C1 segment of cervical spinal cord (tissue), 14 donors: Measurements from ENCODE around the gene YWHAH.

ENCODE experiments used
- DNase-seq, 14 donors: peaks; one replicate each; lab custom pipeline; 2025; lab: John Stamatoyannopoulos, UW

YWHAH gene

DNA sequence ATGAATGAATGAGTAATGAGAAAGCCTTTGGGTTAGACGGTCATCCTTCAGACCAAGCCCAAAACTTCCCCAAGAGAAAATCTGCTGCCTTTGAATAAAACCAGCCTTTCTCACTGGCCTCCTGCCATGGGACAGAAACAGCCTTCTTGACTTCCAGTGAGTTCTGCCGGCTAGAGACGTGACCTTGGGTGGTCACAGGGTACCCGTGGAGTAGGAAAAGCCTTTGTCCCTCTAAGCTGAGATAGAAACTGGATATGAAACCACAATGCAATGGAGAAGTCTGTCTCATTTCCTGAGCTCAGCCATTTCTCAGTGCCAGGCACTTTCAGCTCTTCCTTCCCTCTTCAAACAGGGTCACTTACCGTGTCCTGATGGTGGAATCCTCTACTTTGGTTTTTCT is 21.2 kb upstream of the YWHAH start:
- peak in 5 of 14 donors; percentile 23 to 59 (median 43) for DNase-seq

DNA sequence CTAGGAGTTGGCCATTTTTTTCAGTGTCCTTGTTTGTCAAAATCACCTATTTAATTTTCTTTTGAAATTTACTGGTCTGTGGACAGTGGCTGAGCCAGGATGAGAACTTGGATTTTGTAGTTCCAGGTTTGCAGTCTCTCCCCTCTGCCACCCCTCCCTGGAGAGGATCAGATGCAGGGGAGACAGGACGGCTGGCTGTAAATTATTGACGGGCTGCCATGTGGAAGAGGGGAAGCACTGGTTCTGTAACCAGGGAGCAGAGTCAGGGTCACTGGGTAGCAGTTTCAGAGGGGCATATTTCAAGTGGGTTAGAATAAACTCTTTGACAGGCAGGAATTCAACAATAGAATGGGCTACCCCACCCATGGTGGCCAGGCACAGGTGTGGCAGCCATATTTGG is 20.6 kb upstream of the YWHAH start:
- no peak for DNase-seq

- DNase-seq: no peak
Measured at GRCh38 chr22:31925056-31925455, 19.3 kb upstream of the YWHAH start.

GRCh38 chr22:31926024-31926423 is 18.3 kb upstream of the YWHAH start:
- DNase-seq: no peak

GRCh38 chr22:31926969-31927368 is 17.4 kb upstream of the YWHAH start:
- peak in 3 of 14 donors; percentile 12 to 93 (median 32) for DNase-seq

DNA sequence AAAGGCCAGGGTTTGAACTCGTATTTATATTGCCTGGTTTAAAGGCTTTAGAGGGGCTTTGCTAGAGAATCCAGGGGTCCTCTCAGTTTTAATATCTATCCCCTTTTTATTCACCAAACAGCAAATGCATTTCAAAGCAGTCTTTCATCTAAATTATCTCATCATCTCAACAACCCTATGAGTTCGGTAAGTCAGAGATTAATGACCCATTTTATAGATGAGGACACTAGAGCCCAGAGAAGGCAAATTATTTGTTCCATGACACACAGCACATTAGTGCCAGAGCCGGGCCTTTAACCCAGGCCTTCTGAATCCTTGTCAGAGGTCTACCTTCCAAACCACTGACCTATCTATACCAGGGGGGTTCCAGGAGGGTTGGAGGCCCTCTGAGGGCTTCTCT is 16.8 kb upstream of the YWHAH start:
- no peak for DNase-seq

DNA sequence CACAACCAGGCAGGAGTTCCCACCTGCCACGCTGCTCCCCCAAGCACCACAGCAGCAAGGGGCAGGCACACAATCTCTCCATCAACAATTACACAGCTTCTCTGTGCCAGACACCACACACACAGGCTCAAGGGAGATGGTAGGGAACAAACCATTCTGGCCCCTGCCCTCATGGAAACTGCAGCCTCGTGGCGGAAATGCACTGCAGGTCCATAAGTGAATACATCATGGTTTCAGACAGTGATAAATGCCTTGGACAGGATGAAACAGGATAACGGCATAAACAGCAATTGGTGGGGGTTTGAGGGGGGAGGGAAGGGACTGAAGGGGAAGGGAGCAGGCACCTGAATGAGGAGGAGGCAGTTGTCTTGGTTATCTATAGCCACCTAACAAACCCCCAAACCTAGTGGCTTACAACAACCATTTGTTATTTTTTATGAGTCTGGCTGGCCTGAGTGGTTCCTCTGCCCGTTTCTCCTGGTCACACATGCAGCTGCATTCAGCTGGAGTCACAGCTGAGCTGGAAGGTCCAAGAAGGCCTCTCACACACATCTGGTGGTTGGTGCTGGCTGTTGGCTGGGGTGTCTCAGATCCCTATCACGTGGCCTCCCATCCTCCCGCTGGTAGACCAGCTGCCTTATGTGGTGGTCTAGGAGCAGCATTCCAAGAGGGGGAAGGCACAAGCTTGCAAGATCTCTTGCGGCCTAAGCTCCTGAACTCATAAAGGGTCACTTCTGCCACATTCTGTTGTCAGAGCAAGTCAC is 15.0 kb upstream of the YWHAH start:
- DNase-seq: no peak

DNA sequence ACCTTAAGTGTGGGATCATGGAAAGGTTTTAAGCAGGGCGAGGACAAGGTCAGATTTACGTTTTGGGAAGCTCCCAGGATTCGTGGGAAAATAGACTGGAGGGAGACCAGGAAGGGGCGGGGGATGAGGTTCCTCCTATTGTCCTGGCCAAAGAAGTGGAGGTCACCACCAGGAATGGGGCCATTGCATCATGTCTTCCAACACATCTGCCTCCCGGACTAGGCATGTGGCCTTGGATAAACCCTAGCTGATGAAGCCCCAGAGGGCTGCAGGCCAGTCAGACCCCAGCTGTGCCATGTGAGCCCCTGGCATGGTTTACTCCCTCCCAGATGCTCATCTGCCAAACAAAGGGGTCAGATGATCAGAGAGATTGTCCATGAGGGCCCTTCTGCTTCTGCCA is 11.5 kb upstream of the YWHAH start:
- no peak for DNase-seq

DNA sequence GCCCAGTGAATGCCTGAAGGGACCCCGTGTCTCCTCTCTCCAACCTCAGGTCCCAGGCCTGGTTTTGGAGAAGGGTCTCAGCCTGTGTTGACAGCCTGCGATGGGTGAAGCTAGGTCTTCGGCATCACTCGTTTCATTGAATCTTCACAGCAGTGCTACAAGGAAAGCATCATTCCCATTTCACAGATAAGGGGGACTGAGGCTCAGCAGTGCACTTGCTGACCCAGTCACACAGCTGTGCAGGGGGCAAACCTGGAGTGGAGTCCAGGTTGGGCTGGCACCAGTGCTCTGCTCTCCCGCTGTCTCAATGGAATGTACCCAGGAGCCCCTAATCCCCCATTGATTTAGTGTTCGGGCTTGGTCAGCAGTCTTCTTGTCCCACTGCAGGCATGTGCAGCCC is 10.9 kb upstream of the YWHAH start:
- DNase-seq: no peak

DNA sequence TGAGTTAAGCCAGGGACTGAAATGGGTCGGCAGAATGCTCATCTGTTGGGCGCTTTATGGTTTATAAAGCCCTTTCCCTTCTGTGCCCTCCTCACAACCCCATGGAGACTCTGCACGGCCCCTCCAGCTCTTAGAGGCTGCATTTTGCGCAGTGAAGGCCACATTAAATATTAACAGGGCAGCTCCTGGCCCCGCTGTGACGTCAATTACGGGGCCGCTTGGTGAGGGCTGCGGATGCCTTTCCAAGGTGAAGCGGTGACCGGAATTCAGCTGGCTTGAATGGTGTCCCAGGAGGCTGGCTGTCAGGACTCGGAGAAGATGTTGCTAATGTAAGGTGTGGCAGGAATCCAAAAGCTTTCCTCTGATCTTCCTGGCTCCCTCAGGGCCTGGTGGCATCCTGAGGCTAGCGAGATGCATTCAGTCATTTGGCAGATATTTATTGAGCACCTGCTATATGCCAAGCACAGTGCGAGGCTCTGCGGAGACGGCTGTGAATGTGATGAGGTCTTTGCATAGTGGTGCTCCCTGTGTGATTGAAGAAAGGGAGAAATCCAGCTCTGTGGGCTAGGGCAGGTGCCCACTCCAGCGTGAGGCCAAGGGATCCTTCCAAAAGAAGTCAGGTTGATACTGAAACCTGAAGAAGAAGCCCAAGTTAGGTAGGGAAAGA is 10.4 kb upstream of the YWHAH start:
- no peak for DNase-seq

DNA sequence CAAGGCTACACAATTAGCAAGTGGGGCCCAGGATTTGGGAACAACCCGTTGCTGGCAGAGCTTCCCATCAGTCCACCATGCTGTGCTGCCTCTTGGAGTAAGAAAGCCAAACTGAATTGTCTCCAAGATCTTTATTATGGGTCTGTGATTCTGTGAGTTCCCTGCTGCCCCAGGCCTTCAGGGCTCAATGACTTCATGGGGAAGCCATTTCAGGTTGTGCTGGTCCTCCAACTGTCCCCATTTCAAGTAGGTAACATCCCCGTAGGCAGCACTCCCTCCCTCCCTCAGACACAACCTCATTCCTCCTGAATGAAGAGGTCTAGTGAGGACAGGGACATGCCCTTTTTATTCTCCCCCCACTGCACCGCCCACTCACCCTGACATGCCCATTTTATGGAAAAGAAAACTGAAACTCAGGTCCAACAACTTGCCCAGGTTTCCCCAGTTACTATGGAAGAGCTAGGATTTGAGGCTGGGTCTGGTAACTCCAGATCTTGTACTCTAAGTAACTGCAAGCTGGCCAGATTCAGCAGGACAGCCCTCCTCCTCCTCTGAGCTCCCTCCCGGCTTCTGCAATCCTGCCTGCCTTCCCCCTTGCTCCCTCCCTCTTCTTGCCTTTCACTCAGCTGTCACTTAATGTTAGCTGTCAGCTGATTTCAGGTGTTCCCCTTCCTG is 8.2 kb upstream of the YWHAH start:
- DNase-seq: no peak

- no peak for DNase-seq
Measured at GRCh38 chr22:31937341-31937740, 7.0 kb upstream of the YWHAH start.

DNA sequence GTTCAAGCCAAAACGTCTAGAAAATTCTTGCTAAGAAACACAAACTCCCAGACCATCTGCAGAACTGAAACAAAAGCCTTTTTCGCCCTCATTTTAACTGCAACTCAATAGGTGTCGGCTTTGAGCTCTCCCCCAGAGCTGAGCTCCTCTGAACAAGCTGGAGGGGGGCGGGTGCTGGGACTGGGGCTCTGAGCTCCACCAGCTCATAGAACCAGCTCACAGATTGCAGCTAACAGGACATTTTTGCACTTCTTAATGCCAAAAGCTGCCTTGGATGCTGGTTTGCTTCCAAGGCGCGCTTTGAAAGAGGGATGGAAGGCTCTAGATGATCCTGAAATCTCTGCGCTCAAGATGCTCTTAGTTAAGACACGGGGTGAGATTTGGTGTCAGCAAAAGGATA is 6.0 kb upstream of the YWHAH start:
- no peak for DNase-seq

GRCh38 chr22:31940506-31940905 is 3.8 kb upstream of the YWHAH start:
- no peak for DNase-seq

- DNase-seq: no peak
Measured at GRCh38 chr22:31942091-31942490, 2.2 kb upstream of the YWHAH start.

GRCh38 chr22:31943206-31943977 is 943 bp upstream of the YWHAH start:
- DNase-seq: no peak

GRCh38 chr22:31944700-31945442 is 536 bp downstream of the YWHAH start:
- peak in 8 of 14 donors; percentile 42 to 85 (median 59) for DNase-seq

DNA sequence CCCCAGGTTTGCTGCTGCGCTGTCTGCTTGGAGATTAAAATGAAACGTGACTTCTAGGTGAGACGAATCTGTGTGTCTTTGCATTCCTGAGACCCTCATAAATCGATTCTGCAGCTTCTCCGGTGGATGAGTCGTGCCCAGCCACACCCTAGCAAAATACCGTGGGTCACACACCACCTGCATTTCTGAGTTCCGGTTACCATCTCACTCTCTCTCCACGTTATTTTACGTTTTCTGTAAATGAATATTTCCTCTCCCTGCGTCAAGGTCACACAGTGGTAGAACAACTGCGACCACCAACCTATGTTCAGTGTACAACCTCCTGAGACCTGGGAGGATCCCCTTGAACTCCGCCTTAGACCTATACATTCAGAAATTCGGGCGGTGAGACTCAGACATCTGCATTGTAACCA is 1.1 kb downstream of the YWHAH start:
- peak in 1 of 14 donors; percentile 33 for DNase-seq

DNA sequence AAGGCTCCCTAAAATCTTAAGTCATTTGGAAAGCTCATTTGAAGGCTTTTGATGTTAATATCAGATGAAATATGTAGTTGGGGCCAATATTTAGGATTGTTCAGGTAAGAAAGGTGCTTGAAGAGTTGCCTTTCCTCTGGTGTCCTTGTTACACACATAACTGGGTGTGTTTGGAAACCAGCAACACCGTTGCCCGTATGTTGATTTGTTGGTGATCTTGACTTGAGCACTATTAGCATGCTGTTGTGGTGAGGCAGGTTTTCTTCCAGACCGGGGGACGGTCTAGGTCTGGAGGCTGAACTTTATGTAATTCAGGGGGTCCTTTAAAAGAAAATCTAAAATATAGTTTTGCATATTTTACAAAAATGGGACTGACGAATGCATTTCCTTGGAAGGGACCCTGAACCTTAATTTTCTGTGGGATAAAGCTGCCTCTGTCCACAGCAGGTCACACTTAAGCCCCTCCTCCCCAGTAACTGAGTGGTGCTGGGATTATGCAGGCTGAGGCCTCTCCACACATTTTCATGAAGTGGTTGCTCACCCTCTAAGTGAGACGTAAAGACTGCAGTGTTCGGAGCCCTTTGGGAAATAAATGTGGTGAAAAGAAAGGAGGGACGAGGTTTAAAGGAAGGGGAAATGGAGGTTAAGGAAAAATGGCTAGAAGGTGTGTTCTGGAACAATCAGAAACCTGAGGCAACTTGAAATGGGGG is 1.8 kb downstream of the YWHAH start:
- DNase-seq: peak in 2 of 14 donors; percentile 13 to 58

DNA sequence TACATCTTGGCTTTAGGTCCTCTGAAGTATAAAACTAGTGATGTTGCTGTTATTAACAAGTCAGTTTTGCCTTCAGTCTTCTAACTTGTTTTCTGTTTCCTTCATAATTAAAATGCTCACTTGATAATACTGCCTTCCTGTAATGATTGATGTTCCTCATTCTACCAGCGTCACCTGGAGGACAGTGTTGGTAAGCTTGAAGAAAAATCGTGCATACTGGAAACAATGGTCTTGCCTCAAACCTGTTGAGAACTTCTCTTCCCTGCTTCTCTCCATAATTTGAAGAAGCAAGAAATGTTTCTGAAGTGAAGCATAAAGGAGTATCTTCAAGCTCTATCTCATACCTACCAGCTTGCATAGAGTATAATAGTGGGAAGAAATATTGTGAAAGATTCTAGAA is 3.0 kb downstream of the YWHAH start:
- DNase-seq: peak in 1 of 14 donors; percentile 55

GRCh38 chr22:31948002-31948401 is 3.7 kb downstream of the YWHAH start:
- DNase-seq: no peak
